ENCODE measurements around the gene SPTBN5. TPM values are rescaled to one million over a fixed set of nuclear protein-coding genes. Genes with fewer than 3 reads are reported as not detected.

SPTBN5 gene
- total and polyA plus RNA-seq, 3 donors from 2014 or later, result 1.4 to 3.1 (median 1.4) TPM

DNA sequence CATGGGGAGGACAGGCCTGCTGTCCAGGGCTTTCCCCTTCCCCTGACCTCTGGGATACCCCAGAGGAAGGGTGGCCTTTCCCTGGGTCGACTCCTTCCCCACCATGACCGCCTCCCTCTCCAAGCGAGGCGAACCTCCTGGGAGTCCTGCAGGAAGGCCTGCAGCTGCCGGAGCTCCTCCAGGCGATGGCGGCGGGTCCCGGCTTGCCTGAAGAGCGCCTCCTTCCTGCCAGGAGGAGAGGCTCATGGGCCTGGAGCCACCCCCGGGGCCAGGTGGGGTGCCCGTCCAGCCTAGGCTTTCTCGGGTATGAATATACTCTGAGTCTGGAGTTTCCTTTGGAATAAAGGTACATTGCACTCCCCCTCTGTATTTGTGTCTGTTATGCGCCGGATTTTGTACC lies 35.1 kb downstream of the SPTBN5 start:
- DNase-seq, result no peak
- intact Hi-C loops (cut with DNase I; ENCODE audit: low total_unique reads), result no loop called here

DNA sequence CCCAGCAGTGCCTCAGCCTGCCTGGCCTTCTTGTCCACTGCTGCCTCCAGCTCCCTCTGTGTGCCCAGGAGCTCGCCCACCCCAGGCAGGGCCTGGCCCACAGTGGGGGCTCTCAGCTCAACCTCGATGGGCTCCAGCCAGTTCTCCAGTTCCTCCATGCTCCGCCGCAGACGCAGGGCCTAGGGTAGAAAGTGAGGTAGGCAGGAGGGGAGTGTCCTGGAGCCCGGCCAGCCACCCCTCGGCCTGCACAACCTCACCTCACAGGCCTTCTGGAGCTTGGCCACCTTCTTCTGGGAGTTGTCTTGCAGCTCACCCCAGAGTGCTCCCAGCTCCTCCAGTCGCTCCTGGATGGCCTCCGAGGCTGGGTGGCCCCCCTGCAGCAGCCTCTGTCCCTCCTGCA lies 36.5 kb downstream of the SPTBN5 start:
- peaks cover 5% of the 10 kb centered on the region for H3K4me1 ChIP-seq
- H3K4me3 ChIP-seq, result no peak overlapping the region
- H3K36me3 ChIP-seq (ENCODE audit: low read depth, missing control alignments), result no peaks in the 10 kb centered on the region
- no peaks in the 10 kb centered on the region for H3K9me3 ChIP-seq
- intact Hi-C loops (cut with DNase I; ENCODE audit: low total_unique reads), result no loop called here
- WGBS, 2 donors, result 78 to 93% methylated on average over 4 to 9 of the region's 9 CpGs
- H3K27me3 ChIP-seq, result no peaks in the 10 kb centered on the region
- no peak overlapping the region for H3K27ac ChIP-seq
- DNase-seq, result no peak
- TF ChIP-seq POLR2A (IDR thresholded peaks at IDR 0.05), result no peak
- TF ChIP-seq, protein P1, sequence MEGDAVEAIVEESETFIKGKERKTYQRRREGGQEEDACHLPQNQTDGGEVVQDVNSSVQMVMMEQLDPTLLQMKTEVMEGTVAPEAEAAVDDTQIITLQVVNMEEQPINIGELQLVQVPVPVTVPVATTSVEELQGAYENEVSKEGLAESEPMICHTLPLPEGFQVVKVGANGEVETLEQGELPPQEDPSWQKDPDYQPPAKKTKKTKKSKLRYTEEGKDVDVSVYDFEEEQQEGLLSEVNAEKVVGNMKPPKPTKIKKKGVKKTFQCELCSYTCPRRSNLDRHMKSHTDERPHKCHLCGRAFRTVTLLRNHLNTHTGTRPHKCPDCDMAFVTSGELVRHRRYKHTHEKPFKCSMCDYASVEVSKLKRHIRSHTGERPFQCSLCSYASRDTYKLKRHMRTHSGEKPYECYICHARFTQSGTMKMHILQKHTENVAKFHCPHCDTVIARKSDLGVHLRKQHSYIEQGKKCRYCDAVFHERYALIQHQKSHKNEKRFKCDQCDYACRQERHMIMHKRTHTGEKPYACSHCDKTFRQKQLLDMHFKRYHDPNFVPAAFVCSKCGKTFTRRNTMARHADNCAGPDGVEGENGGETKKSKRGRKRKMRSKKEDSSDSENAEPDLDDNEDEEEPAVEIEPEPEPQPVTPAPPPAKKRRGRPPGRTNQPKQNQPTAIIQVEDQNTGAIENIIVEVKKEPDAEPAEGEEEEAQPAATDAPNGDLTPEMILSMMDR (IDR thresholded peaks at IDR 0.05), result no peak

More for the DNA sequence above, 35.1 kb downstream of the SPTBN5 start:
- Histone ChIP-seq H3K4me3 (no peak overlapping the region), H3K36me3 (ENCODE audit: low read depth, missing control alignments) (no peaks in the 10 kb centered on the region), H3K27ac (no peak overlapping the region), H3K27me3 (no peaks in the 10 kb centered on the region), H3K4me1 (peaks cover 5% of the 10 kb centered on the region), H3K9me3 (no peaks in the 10 kb centered on the region)
- 93 to 94% methylated on average over 9 to 14 of the region's 15 CpGs for WGBS, 2 donors
- TF ChIP-seq, protein P1 (IDR thresholded peaks at IDR 0.05), result no peak
- TF ChIP-seq POLR2A (IDR thresholded peaks at IDR 0.05), result no peak

DNA sequence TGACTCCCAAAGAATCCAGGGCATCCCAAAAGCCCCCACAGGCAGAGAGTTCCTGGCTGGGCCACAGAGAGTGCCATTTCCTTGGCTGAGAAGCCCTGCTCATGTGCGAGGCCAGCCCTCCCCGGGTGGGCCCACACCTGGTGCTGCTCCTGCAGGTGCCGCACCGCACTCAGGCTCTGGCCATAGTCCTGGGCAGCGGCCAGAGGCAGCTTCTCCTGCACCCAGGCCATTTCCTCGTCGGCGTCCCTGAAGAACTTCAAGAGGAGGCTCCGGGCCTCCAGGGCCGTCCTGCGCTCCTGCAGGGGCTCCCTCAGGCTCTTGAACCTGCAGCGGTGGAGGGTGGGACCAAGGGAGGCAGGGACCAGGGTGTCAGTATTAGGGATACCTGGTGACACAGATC lies 37.1 kb downstream of the SPTBN5 start:
- WGBS, 2 donors, result 92 to 99% methylated on average over 11 to 12 of the region's 12 CpGs
- H3K4me3 ChIP-seq, result no peak overlapping the region
- intact Hi-C loops (cut with DNase I; ENCODE audit: low total_unique reads), result no loop called here
- peaks cover 5% of the 10 kb centered on the region for H3K4me1 ChIP-seq
- H3K36me3 ChIP-seq (ENCODE audit: low read depth, missing control alignments), result no peaks in the 10 kb centered on the region
- no peak for DNase-seq
- H3K27ac ChIP-seq, result no peak overlapping the region
- TF ChIP-seq, protein P1 (IDR thresholded peaks at IDR 0.05), result no peak
- no peak for TF ChIP-seq POLR2A (IDR thresholded peaks at IDR 0.05)
- H3K27me3 ChIP-seq, result no peaks in the 10 kb centered on the region
- H3K9me3 ChIP-seq, result no peaks in the 10 kb centered on the region

DNA sequence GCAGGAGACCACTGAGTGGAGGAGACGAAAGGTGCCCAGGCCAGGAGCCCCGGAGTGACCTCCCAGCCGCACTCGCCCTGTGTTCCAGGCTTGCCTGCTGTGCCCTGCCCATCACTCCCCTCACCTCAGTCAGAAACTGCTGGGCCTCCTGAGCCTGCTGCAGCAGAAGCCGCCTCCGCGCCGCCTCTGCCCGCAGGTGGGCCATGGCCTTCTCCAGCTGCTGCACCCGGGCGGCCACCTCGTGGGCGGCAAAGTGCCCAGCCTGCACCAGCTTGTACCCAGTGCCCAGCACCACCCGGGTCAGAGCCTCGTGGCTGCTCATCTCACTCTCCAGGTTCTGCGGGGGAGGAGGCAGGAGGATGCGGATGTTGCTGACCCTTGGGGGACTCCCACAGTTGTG lies 37.6 kb downstream of the SPTBN5 start:
- Histone ChIP-seq H3K4me1 (peaks cover 5% of the 10 kb centered on the region), H3K36me3 (ENCODE audit: low read depth, missing control alignments) (no peaks in the 10 kb centered on the region), H3K27me3 (no peaks in the 10 kb centered on the region), H3K27ac (no peak overlapping the region), H3K4me3 (no peak overlapping the region), H3K9me3 (no peaks in the 10 kb centered on the region)
- intact Hi-C loops (cut with DNase I; ENCODE audit: low total_unique reads), result no loop called here
- no peak for DNase-seq
- WGBS, 2 donors, result 84 to 87% methylated on average over 16 to 17 of the region's 17 CpGs
- TF ChIP-seq, protein P1 (IDR thresholded peaks at IDR 0.05), result no peak
- TF ChIP-seq POLR2A (IDR thresholded peaks at IDR 0.05), result no peak

DNA sequence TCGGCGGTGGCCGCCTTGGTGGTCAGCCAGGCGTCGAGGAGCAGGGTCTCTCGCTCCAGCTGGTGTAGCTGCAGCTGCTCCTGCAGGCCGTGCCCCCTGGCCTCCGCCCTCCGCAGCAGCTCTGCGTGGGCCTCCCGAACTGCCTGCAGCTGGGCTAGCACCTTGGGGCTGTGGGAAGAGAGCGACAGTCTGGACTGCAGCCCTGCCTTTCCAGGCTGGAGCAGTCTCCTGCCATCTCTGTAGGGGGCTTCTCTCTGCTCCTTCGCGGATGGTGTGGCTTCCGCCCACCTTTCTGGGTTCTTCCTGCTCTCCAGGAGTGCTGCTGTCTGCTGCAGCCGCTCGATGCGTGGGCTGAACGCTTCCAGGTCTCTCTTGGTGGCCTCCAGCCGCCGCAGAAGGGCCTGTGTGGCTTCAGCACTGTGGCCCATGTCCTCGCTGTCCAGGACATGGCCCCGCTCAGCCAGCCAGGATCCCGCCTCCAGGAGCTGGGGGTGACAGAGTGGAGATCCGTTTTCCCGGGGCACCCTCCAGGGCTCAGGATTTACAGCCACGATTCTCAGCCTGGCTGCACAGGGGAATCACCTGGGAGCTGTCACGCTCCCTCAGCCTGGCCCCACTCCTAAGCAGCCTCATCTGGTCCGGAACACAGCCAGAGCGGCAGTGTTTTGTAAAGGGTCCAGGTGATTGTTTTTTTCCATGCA lies 38.4 kb downstream of the SPTBN5 start:
- Histone ChIP-seq H3K27me3 (no peaks in the 10 kb centered on the region), H3K4me3 (no peak overlapping the region), H3K4me1 (peaks cover 5% of the 10 kb centered on the region), H3K9me3 (no peaks in the 10 kb centered on the region), H3K27ac (no peak overlapping the region), H3K36me3 (ENCODE audit: low read depth, missing control alignments) (no peaks in the 10 kb centered on the region)
- DNase-seq, result no peak
- WGBS, 2 donors, result 67 to 71% methylated on average over 8 to 30 of the region's 30 CpGs
- TF ChIP-seq, protein P1 (IDR thresholded peaks at IDR 0.05), result no peak
- TF ChIP-seq POLR2A (IDR thresholded peaks at IDR 0.05), result no peak
- intact Hi-C loops (cut with DNase I; ENCODE audit: low total_unique reads), result no loop called here

Measured in testis (tissue), 3 donors.